Measurements from ENCODE around the gene CWC27.
"Not testable (repeated sequence)": the region's sequence is repeated elsewhere in the genome, so short reads cannot be mapped to it uniquely, and the experiment has no call there.

CWC27 gene

GRCh38 chr5:64839936-64840335 lies 71.2 kb downstream of the CWC27 start:
- no peak for DNase-seq (ENCODE audit: low spot score)

DNA sequence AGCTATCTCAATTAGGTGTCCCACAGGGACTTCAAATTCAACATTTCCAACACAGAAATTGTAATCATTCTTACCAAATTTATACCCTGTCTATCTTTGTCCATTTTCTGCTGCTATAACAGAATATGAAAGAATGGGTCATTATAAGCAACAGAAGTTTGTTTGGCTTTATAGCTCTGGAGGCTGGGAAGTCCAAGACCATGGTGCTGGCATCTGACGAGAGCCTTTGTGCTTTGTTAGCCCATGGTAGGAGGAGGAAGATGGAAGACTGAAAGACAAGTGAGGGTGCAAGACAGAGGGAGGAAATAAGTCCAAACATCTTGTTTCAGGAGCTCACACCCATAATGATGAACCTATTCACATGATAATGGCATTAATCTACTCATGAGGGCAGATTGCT lies 72.2 kb downstream of the CWC27 start:
- DNase-seq (ENCODE audit: low spot score), result no peak

- no peak for DNase-seq (ENCODE audit: low spot score)
Measured at GRCh38 chr5:64853777-64854176, 85.0 kb downstream of the CWC27 start.

GRCh38 chr5:64854855-64855254 lies 86.1 kb downstream of the CWC27 start:
- DNase-seq (ENCODE audit: low spot score), result no peak

DNA sequence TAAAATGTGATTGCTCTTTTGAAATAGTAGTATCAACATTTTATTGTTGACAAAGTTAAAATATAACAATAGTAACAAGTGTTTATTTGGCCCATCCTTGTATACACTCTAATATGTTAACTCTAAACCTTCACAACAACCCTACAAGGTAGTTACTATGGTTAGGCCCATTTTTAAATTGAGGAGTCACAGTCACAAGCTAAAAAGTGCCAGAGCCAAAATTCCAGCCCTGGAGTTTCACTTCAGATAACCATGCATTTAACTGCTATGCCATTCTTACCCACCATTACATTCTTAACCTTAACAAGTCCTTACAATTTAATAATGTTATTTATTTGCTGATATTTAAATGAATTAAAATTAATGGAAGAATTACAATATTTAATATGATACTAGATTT lies 91.2 kb downstream of the CWC27 start:
- no peak for DNase-seq (ENCODE audit: low spot score)

GRCh38 chr5:64861281-64861680 lies 92.6 kb downstream of the CWC27 start:
- DNase-seq (ENCODE audit: low spot score), result no peak

GRCh38 chr5:64864171-64864570 lies 95.4 kb downstream of the CWC27 start:
- no peak for DNase-seq (ENCODE audit: low spot score)

- no peak for DNase-seq (ENCODE audit: low spot score)
Measured at GRCh38 chr5:64865662-64866061, 96.9 kb downstream of the CWC27 start.

GRCh38 chr5:64869419-64869818 lies 100.7 kb downstream of the CWC27 start:
- no peak for DNase-seq (ENCODE audit: low spot score)

GRCh38 chr5:64872044-64872443 lies 103.3 kb downstream of the CWC27 start:
- no peak for DNase-seq (ENCODE audit: low spot score)

- DNase-seq (ENCODE audit: low spot score), result no peak
Measured at GRCh38 chr5:64873441-64873840, 104.7 kb downstream of the CWC27 start.

DNA sequence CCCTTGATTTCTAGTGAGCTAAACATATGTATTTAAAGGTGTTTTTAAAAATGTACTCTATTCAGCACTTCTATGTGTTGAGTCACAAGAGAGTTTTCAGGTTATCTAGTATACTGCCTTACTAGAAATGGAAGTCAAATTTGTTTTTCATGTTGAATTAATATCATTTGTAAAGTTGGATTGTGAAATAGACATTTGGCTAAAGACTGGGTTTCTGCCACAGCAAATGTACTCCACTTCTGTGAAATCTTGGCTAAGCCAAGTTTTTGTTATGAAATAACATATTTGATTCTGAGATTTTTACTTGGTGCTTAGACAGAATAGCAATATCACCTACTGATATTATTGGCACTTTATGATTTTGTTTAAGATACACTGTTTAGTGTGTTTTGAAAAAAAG lies 106.0 kb downstream of the CWC27 start:
- DNase-seq (ENCODE audit: low spot score), result no peak

DNA sequence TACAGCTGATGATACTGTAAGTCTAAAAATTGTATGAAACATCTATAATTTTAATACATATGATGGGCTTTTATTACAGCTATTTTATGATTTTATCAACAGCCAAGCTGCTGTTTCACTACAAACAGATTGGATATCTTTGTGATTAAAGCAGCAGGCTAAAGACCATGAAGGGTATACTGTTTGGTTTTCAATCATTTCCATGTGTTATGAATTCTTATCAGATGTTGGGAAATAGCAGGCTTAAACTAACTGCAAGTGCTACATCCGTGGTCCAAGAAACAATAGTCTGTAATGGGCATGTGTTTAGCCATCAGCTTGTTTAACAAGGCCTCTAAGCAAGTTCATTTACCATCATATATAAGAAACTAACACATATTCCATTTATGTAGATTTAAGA lies 107.5 kb downstream of the CWC27 start:
- no peak for DNase-seq (ENCODE audit: low spot score)

GRCh38 chr5:64880821-64881220 lies 112.1 kb downstream of the CWC27 start:
- no peak for DNase-seq (ENCODE audit: low spot score)

DNA sequence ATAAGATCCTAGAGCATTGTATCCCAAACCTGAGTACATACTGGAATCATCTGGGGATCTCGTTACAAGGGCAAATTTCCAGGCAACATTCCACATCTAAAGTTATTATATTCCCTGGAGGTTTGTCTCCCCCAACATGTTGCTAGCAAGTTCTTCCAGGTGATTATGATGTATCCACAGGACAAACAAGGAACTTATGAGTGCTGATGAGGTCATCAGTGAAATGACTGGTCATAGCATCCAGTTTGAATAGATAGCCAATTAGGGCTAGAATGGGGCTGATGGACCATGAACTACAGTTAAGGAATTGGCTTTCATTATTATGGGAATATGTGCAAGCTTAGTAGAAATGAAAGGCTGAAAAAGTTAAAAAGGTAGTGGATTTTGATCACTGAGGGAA lies 115.2 kb downstream of the CWC27 start:
- no peak for DNase-seq (ENCODE audit: low spot score)

GRCh38 chr5:64884541-64884940 lies 115.8 kb downstream of the CWC27 start:
- DNase-seq (ENCODE audit: low spot score), result no peak

- no peak for DNase-seq (ENCODE audit: low spot score)
Measured at GRCh38 chr5:64887910-64888309, 119.2 kb downstream of the CWC27 start.

DNA sequence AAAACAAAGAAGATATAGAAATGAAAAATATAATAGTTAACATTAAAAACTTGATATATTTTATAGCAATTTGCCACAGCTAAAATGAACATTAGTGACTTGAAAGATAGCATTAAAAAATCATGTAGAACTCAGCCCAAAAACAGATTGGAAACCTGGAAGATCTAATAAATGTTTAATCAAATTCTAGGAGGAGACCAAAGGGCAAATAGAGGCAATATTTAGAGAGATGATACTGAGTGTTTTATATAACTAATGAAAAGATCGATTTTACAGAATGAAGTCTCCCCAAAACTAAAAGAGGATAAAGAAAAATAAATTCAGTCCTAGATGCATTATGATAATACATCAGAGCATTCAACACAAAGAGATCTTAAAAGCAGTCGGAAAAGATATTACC lies 127.0 kb downstream of the CWC27 start:
- no peak for DNase-seq (ENCODE audit: low spot score)

DNA sequence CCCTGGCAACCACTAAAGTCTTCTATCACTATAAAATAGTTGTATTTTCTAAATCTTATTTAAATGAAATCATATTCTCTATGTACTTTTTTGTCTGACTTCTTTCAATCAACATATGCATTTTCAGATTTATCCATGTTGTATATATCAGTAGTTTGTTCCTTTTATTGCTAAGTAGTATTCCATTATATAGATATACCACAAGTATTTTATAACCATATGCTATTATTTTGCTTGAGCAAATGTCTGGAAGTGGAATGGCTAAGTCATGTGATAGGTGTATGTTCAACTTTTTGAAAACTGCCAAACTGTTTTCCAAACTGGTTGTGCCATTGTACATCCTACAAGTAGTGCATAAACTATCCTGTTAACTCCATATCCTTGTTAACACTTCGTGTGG lies 131.1 kb downstream of the CWC27 start:
- DNase-seq (ENCODE audit: low spot score), result no peak

GRCh38 chr5:64900618-64901017 lies 131.9 kb downstream of the CWC27 start:
- no peak for DNase-seq (ENCODE audit: low spot score)

GRCh38 chr5:64907399-64907798 lies 138.7 kb downstream of the CWC27 start:
- not testable (repeated sequence) for DNase-seq (ENCODE audit: low spot score)

DNA sequence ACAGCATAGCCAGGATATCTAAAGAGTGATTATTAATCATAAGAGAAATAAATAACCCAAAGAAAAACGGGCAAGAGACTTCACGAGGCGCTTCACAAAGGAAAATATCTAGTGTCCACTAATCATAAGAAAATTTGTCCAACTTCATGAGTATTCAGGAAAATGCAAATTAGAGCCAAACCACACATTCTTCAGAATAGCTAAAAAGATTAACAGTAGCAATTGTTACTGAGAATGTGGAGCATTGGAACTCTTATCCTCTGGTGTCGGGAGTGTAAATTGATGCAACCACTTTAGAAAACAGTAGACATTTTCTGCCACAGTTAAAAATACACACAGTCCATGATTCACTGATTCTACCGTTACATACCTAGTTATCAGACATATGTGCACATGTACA lies 145.7 kb downstream of the CWC27 start:
- no peak for DNase-seq (ENCODE audit: low spot score)

GRCh38 chr5:64918083-64918482 lies 149.4 kb downstream of the CWC27 start:
- no peak for DNase-seq (ENCODE audit: low spot score)

DNA sequence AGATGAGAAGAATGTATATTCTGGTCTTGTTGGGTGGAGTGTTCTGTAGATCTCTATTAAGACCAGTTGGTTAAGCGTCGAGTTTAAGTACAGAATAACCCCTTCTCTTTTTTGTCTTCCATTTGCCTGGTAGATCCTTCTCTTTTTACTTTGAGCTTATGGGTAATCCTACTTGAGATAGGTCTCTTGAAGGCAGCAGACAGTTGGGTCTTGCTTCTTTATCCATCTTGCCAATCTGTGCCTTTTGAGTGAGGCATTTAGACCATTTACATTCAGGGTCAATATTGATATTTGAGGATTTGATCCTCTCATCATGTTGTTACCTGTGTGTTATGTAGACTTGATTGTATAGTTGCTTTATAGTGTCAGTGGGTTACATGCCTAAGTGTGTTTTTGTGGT lies 152.7 kb downstream of the CWC27 start:
- no peak for DNase-seq (ENCODE audit: low spot score)

DNA sequence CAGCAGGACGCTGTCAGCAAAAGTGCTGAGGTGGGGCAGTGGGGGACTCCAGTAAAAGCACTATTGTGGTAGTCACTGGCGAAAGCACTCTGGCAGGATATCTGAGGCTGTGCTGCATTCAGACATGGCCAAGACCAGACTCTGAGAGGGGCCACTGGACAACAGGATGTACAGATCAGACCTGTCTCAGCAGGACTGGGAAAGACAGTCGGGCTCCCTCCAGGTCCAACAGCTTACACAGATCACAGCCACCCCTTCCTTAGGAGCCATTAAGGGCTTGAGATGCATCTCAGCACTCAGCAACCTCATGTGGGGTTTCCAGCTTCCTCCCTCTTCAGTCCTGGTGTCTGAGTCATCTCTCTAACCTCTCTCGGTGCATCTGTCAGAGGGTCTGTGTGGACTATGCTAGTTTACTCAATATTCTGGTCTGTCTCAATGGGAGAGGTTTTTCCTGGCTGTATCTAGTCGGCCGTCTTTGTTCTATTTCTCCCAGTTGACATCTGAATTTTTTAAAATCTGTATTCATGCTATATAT lies 154.5 kb downstream of the CWC27 start:
- no peak for DNase-seq (ENCODE audit: low spot score)
